Activated naive CD4-positive, alpha-beta T cell treated with anti-CD3 and anti-CD28 coated beads for 36 hours (primary cell): Measurements from ENCODE around the gene GRIK2. TPM values are rescaled to one million over a fixed set of nuclear protein-coding genes. Genes with fewer than 3 reads are reported as not detected.

ENCODE experiments used
- CTCF ChIA-PET: fragments of 350-600 bp; sonication (Branson Sonifier 250); formaldehyde crosslinking; loops from one replicate; lab custom pipeline; 2021; ENCODE audit warnings: antibody characterized with exemption; lab: Charles Lee
- DNase-seq: peaks from one replicate; pipeline ENCODE4 v3.0.0-alpha.2; 2020
- H3K27ac Mint-ChIP-seq: one replicate; pipeline ENCODE4 v1.8.0; 2021; ENCODE audit warnings: mild to moderate bottlenecking, mixed read lengths
- H3K27me3 Mint-ChIP-seq: one replicate; pipeline ENCODE4 v1.8.0; 2021; ENCODE audit warnings: low read depth, mixed read lengths
- H3K36me3 Mint-ChIP-seq: one replicate; pipeline ENCODE4 v1.8.0; 2021; ENCODE audit warnings: low read depth, mixed read lengths
- H3K4me1 Mint-ChIP-seq: one replicate; pipeline ENCODE4 v1.8.0; 2021; ENCODE audit warnings: low read depth, mixed read lengths
- H3K4me3 Mint-ChIP-seq: one replicate; pipeline ENCODE4 v1.8.0; 2021; ENCODE audit warnings: mild to moderate bottlenecking, moderate library complexity, mixed read lengths
- H3K9me3 Mint-ChIP-seq: one replicate; pipeline ENCODE4 v1.8.0; 2021; ENCODE audit warnings: mixed read lengths
- intact Hi-C: fragments of 100-400 bp; cut with micrococcal nuclease; formaldehyde crosslinking; loops from one replicate; pipeline ENCODE4 v1.15.1; 2023
- total RNA-seq, 2 experiments: library from RNA; stranded (reverse); gene quantifications; one replicate each; pipeline ENCODE4 v1.2.3, GENCODE V29; 2021

GRIK2 gene
- total RNA-seq, 2 experiments from 2014 or later: not detected

DNA sequence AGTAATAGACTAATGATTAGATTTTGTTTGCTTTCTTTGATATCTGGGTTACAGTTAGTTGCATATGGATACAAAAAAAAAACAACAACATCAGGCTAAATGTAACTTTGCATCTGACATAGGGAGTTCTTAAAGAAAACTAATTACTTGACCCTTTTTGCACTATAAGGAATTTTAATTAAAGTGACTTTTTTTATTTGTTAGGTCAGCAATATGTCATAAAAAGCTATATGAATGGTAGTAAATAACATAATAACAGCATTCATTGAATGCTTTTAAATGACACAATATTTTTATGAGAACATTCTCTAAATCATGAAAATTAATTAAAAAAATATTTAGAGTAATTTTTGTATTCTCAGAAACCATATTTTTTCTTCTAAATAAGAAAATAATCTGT, 183.6 kb downstream of the GRIK2 start:
- DNase-seq: no peak
- peaks cover 4% of the 10 kb centered on the region for H3K9me3 Mint-ChIP-seq
- H3K36me3 Mint-ChIP-seq: no peaks in the 10 kb centered on the region
- H3K27me3 Mint-ChIP-seq: no peaks in the 10 kb centered on the region
- intact Hi-C loops: no loop called here
- no peaks in the 10 kb centered on the region for H3K4me1 Mint-ChIP-seq
- no peak overlapping the region for H3K4me3 Mint-ChIP-seq
- H3K27ac Mint-ChIP-seq: no peak overlapping the region
- CTCF ChIA-PET: no interaction called here

DNA sequence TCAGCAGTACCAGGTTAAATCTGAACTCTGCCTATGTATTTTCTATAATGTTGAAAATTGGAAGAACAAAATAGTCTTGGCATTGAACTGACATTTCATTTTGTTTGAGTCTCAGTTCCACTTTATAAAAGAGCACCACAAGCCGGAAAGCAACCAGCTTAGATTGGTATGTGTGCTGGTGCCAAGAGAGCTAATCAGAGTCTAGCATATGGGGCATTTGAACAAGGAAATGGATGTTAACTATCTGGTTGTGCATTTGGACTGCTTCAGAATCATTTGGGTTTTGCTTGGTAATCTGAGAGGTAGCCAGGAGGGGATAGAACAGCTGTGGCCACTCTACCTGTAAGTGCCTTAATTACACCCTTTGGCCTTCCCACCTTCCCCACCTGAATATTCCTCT, 184.8 kb downstream of the GRIK2 start:
- no peak overlapping the region for H3K27ac Mint-ChIP-seq
- CTCF ChIA-PET: no interaction called here
- DNase-seq: no peak
- intact Hi-C loops: no loop called here
- no peaks in the 10 kb centered on the region for H3K4me1 Mint-ChIP-seq
- H3K36me3 Mint-ChIP-seq: no peaks in the 10 kb centered on the region
- H3K4me3 Mint-ChIP-seq: no peak overlapping the region
- H3K27me3 Mint-ChIP-seq: no peaks in the 10 kb centered on the region
- peaks cover 1% of the 10 kb centered on the region for H3K9me3 Mint-ChIP-seq

DNA sequence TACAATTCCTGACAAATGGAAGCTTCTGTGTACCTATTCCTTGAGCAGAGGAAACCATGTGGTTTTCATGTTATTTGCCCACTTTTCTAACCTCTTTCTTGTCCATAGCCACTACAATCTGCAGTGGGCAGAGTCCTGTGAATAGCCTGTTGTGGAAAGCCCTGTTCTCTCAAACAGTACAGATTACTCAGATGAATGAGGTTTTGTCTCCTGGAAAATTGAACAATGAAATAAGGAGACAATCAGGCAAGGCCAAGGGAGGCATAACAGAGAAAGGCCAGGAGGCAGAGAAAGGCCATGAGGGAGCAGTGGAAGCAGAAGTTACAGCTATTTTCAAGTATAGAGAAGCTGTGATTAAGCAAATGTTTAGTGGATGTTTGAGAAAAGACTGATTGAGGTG, 189.3 kb downstream of the GRIK2 start:
- no peak overlapping the region for H3K4me3 Mint-ChIP-seq
- H3K4me1 Mint-ChIP-seq: no peaks in the 10 kb centered on the region

DNA sequence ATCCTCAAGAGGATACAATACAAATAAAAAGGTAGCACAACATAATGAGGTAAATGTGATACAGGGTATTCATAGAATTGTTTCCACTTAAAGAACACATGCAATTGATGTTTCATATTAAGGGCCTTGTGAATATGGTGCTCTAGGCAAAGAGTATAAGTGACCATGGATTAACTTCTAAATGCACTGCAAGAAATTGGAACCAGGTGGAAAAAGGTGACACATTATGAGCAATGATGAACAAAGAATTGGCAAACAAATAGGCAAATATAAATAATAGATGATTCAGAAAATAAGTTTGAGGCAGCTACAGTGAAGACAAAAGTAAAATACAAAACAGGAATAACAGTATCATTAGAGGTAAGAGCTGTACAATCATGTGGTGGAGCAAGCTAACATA, 192.0 kb downstream of the GRIK2 start:
- no peak for DNase-seq

More for the DNA sequence above, 189.3 kb downstream of the GRIK2 start:
- no peaks in the 10 kb centered on the region for H3K9me3 Mint-ChIP-seq
- CTCF ChIA-PET: no interaction called here
- H3K27ac Mint-ChIP-seq: no peak overlapping the region
- H3K36me3 Mint-ChIP-seq: no peaks in the 10 kb centered on the region
- no peak for DNase-seq
- intact Hi-C loops: no loop called here
- no peaks in the 10 kb centered on the region for H3K27me3 Mint-ChIP-seq

GRCh38 chr6:101588343-101588742, 194.8 kb downstream of the GRIK2 start:
- CTCF ChIA-PET: no interaction called here
- Mint-ChIP-seq H3K4me1 (no peaks in the 10 kb centered on the region), H3K36me3 (no peaks in the 10 kb centered on the region), H3K9me3 (peaks cover 5% of the 10 kb centered on the region), H3K27me3 (no peaks in the 10 kb centered on the region), H3K27ac (no peak overlapping the region), H3K4me3 (no peak overlapping the region)
- intact Hi-C loops: no loop called here
- DNase-seq: no peak

More for the DNA sequence above, 192.0 kb downstream of the GRIK2 start:
- no peaks in the 10 kb centered on the region for H3K36me3 Mint-ChIP-seq
- H3K27me3 Mint-ChIP-seq: no peaks in the 10 kb centered on the region
- H3K4me3 Mint-ChIP-seq: no peak overlapping the region
- no peak overlapping the region for H3K27ac Mint-ChIP-seq
- peaks cover 5% of the 10 kb centered on the region for H3K9me3 Mint-ChIP-seq
- intact Hi-C loops: no loop called here
- CTCF ChIA-PET: no interaction called here
- H3K4me1 Mint-ChIP-seq: no peaks in the 10 kb centered on the region

- no peak overlapping the region for H3K27ac Mint-ChIP-seq
- H3K36me3 Mint-ChIP-seq: no peaks in the 10 kb centered on the region
- no peaks in the 10 kb centered on the region for H3K27me3 Mint-ChIP-seq
- no peak for DNase-seq
- H3K4me1 Mint-ChIP-seq: no peaks in the 10 kb centered on the region
- H3K9me3 Mint-ChIP-seq: peaks cover 2% of the 10 kb centered on the region
- H3K4me3 Mint-ChIP-seq: no peak overlapping the region
- intact Hi-C loops: no loop called here
- CTCF ChIA-PET: no interaction called here
Observed at GRCh38 chr6:101595276-101595675, 201.8 kb downstream of the GRIK2 start.

- no peak for DNase-seq
- Mint-ChIP-seq H3K27me3 (no peaks in the 10 kb centered on the region), H3K4me1 (no peaks in the 10 kb centered on the region), H3K4me3 (no peak overlapping the region), H3K9me3 (peaks cover 2% of the 10 kb centered on the region), H3K27ac (no peak overlapping the region), H3K36me3 (no peaks in the 10 kb centered on the region)
- CTCF ChIA-PET: no interaction called here
- intact Hi-C loops: no loop called here
Observed at GRCh38 chr6:101597693-101598092, 204.2 kb downstream of the GRIK2 start.

GRCh38 chr6:101605426-101605825, 211.9 kb downstream of the GRIK2 start:
- intact Hi-C loops: no loop called here
- DNase-seq: no peak
- Mint-ChIP-seq H3K4me1 (no peaks in the 10 kb centered on the region), H3K27me3 (no peaks in the 10 kb centered on the region), H3K36me3 (no peaks in the 10 kb centered on the region), H3K4me3 (no peak overlapping the region), H3K9me3 (peaks cover 2% of the 10 kb centered on the region), H3K27ac (no peak overlapping the region)
- CTCF ChIA-PET: no interaction called here

- CTCF ChIA-PET: no interaction called here
- no peak overlapping the region for H3K27ac Mint-ChIP-seq
- intact Hi-C loops: no loop called here
- no peak for DNase-seq
- H3K27me3 Mint-ChIP-seq: no peaks in the 10 kb centered on the region
- H3K4me1 Mint-ChIP-seq: no peaks in the 10 kb centered on the region
- no peaks in the 10 kb centered on the region for H3K36me3 Mint-ChIP-seq
- peaks cover 2% of the 10 kb centered on the region for H3K9me3 Mint-ChIP-seq
- H3K4me3 Mint-ChIP-seq: no peak overlapping the region
Observed at GRCh38 chr6:101605874-101606273, 212.4 kb downstream of the GRIK2 start.

DNA sequence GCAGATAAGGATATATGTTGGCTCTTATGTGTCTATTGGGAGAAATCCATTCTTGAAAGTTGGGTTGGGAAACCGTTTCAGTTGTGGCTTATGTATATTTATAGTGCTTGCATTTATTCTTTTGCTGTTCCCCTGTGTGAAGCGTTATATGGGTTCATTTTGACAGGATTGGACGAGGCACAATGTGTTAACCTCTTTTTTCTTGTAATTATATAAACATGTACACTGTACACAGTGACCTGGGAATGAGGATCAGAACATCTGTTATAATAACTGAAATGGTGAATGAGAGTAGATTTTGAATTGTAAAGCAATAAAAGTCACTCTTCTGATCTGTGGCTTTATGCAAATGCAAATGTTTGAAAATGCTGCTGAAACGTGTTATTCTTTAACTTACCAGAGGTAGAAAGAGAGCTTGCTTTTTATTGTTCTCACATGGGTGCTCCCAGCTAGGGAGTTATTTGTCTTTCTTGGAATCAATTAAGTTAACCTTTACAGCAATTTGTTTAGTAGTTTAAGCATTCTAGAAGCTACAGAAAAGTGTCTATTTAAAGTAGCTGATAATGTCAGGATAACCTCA, 213.7 kb downstream of the GRIK2 start:
- Mint-ChIP-seq H3K36me3 (no peaks in the 10 kb centered on the region), H3K27ac (no peak overlapping the region), H3K27me3 (no peaks in the 10 kb centered on the region), H3K4me1 (no peaks in the 10 kb centered on the region), H3K4me3 (no peak overlapping the region), H3K9me3 (peaks cover 2% of the 10 kb centered on the region)
- intact Hi-C loops: no loop called here
- no peak for DNase-seq
- CTCF ChIA-PET: no interaction called here

DNA sequence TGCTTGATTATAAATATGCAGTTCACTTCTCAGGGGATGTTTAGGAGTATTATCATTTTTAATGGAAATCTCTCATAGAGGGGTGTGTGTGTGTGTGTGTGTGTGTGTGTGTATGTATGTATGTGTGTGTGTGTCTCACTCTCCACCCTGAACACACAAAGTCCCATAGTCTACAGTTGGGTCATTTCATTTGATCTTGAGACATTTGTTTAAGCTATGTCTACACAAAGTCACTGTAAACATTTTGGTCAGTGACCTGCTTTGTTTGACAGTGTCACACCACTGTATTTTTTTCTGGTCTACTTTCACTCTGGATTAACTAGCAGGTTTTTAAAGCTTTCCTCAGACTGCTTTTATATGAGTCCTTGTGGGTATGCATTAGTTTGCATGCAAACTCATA, 215.2 kb downstream of the GRIK2 start:
- Mint-ChIP-seq H3K36me3 (no peaks in the 10 kb centered on the region), H3K27ac (no peak overlapping the region), H3K9me3 (peaks cover 2% of the 10 kb centered on the region), H3K27me3 (no peaks in the 10 kb centered on the region), H3K4me3 (no peak overlapping the region), H3K4me1 (no peaks in the 10 kb centered on the region)
- intact Hi-C loops: no loop called here
- CTCF ChIA-PET: no interaction called here
- no peak for DNase-seq

DNA sequence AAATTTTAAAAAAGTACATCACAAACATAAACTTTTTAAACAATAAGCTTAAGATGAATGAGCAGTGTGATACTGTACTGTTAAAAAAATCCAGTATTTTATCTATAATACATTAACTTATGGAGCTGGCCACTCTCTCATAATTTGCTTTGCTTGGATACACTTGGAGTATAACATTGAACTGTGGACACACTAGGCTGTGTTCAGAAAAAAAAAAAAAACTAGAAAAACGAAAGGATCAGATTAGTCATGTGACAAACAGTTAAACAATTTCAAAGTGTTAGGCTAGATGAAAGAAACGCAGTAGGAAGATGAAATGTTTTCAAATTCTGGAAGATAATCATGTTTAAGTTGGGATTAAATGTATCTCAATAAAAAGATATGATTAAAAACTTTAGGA, 220.0 kb downstream of the GRIK2 start:
- peaks cover 3% of the 10 kb centered on the region for H3K9me3 Mint-ChIP-seq
- CTCF ChIA-PET: no interaction called here

GRCh38 chr6:101614774-101615173, 221.3 kb downstream of the GRIK2 start:
- no peaks in the 10 kb centered on the region for H3K36me3 Mint-ChIP-seq
- no peak overlapping the region for H3K27ac Mint-ChIP-seq
- H3K4me3 Mint-ChIP-seq: no peak overlapping the region
- CTCF ChIA-PET: no interaction called here
- DNase-seq: no peak
- intact Hi-C loops: no loop called here
- no peaks in the 10 kb centered on the region for H3K27me3 Mint-ChIP-seq
- no peaks in the 10 kb centered on the region for H3K4me1 Mint-ChIP-seq
- H3K9me3 Mint-ChIP-seq: peaks cover 3% of the 10 kb centered on the region

More for the DNA sequence above, 220.0 kb downstream of the GRIK2 start:
- Mint-ChIP-seq H3K36me3 (no peaks in the 10 kb centered on the region), H3K4me3 (no peak overlapping the region), H3K4me1 (no peaks in the 10 kb centered on the region), H3K27ac (no peak overlapping the region), H3K27me3 (no peaks in the 10 kb centered on the region)
- DNase-seq: no peak
- intact Hi-C loops: no loop called here
